Measurements from ENCODE around the gene TRIM10. TPM values are rescaled to one million over a fixed set of nuclear protein-coding genes. Genes with fewer than 3 reads are reported as not detected.

TRIM10 gene
- total and polyA plus RNA-seq, 4 donors, result 0.29 to 128 (median 0.73) TPM

- Histone ChIP-seq H3K27me3 (ENCODE audit: control insufficient read depth in 4 of 4, insufficient read depth in 4 of 4, low read length in 3 of 4) (peaks cover 0 to 9% (median 0%) of the 10 kb centered on the region in 4 donors), H3K4me1 (ENCODE audit: control insufficient read depth in 4 of 4, insufficient read depth in 4 of 4, low read length in 3 of 4) (peaks cover 0 to 2% (median 2%) of the 10 kb centered on the region in 4 donors), H3K9ac (ENCODE audit: low read depth in 1 of 2, low read length in 2 of 2) (no peak within 1 kb of the TSS), H3K4me3 (ENCODE audit: low read depth in 1 of 3, low read length in 3 of 3) (no peak within 1 kb of the TSS), H3K36me3 (ENCODE audit: control insufficient read depth in 4 of 4, insufficient read depth in 3 of 4, low read depth in 1 of 4, low read length in 3 of 4) (no peaks in the 10 kb centered on the region), H3K9me3 (ENCODE audit: control insufficient read depth in 4 of 4, low read length in 3 of 4) (no peaks in the 10 kb centered on the region), H3K27ac (ENCODE audit: low read depth in 1 of 2, low read length in 2 of 2) (no peak within 1 kb of the TSS)
- 61% methylated on average over 4 of the region's 4 CpGs for WGBS
- DNase-seq (ENCODE audit: low spot score), result no peak
- TF ChIP-seq YY1 (IDR thresholded peaks at IDR 0.05), result no peak
- no peak for TF ChIP-seq FOXA1 (IDR thresholded peaks at IDR 0.05)
- TF ChIP-seq RXRA (IDR thresholded peaks at IDR 0.05), result no peak
- no peak for TF ChIP-seq EGR1 (IDR thresholded peaks at IDR 0.05; ENCODE audit: low read depth in 2 of 2)
- TF ChIP-seq ATF3 (IDR thresholded peaks at IDR 0.05), result no peak
- no peak for TF ChIP-seq FOXA2 (IDR thresholded peaks at IDR 0.05)
- TF ChIP-seq CTCF (IDR thresholded peaks at IDR 0.05; ENCODE audit: low read depth, low read length, missing input control), result no peak
- TF ChIP-seq HNF4A (conservative IDR thresholded peaks at IDR 0.05), result no peak
- no peak for TF ChIP-seq JUND (IDR thresholded peaks at IDR 0.05)
- no peak for TF ChIP-seq RAD21 (IDR thresholded peaks at IDR 0.05)
Observed at GRCh38 chr6:30135757-30136156, 25.3 kb downstream of the TRIM10 start, which contains the start of gene TRIM40. Gene TRIM40 (plus strand): TSS chr6:30136140. CDS start chr6:30137037, 897 bp downstream.

GRCh38 chr6:30135147-30135546 is 25.9 kb downstream of the TRIM10 start:
- no peak overlapping the region for H3K27ac ChIP-seq (ENCODE audit: low read depth in 1 of 2, low read length in 2 of 2)
- H3K9me3 ChIP-seq (ENCODE audit: control insufficient read depth in 4 of 4, low read length in 3 of 4), result no peaks in the 10 kb centered on the region
- no peak for DNase-seq (ENCODE audit: low spot score)
- peaks cover 0 to 14% (median 0%) of the 10 kb centered on the region in 4 donors for H3K27me3 ChIP-seq (ENCODE audit: control insufficient read depth in 4 of 4, insufficient read depth in 4 of 4, low read length in 3 of 4)
- H3K36me3 ChIP-seq (ENCODE audit: control insufficient read depth in 4 of 4, insufficient read depth in 3 of 4, low read depth in 1 of 4, low read length in 3 of 4), result no peaks in the 10 kb centered on the region
- TF ChIP-seq EGR1 (IDR thresholded peaks at IDR 0.05; ENCODE audit: low read depth in 2 of 2), result no peak
- TF ChIP-seq CTCF (IDR thresholded peaks at IDR 0.05; ENCODE audit: low read depth, low read length, missing input control), result no peak
- no peak for TF ChIP-seq MAX (IDR thresholded peaks at IDR 0.05)
- TF ChIP-seq ATF3 (IDR thresholded peaks at IDR 0.05), result no peak
- TF ChIP-seq FOXA2 (IDR thresholded peaks at IDR 0.05), result no peak
- no peak for TF ChIP-seq NR2F2 (IDR thresholded peaks at IDR 0.05)
- no peak for TF ChIP-seq RAD21 (IDR thresholded peaks at IDR 0.05)
- no peak for TF ChIP-seq FOXA1 (IDR thresholded peaks at IDR 0.05)
- no peak for TF ChIP-seq JUND (IDR thresholded peaks at IDR 0.05)
- no peak for TF ChIP-seq GABPA (IDR thresholded peaks at IDR 0.05 in 1 of 2, conservative IDR thresholded peaks at IDR 0.05 in 1 of 2)
- TF ChIP-seq HNF4G (IDR thresholded peaks at IDR 0.05), result no peak
- no peak for TF ChIP-seq ZBTB33 (IDR thresholded peaks at IDR 0.05)
- no peak for TF ChIP-seq SP1 (IDR thresholded peaks at IDR 0.05)
- TF ChIP-seq TAF1 (conservative IDR thresholded peaks at IDR 0.05), result no peak
- no peak for TF ChIP-seq RXRA (IDR thresholded peaks at IDR 0.05)
- TF ChIP-seq REST (IDR thresholded peaks at IDR 0.05), result no peak
- TF ChIP-seq YY1 (IDR thresholded peaks at IDR 0.05), result no peak
- peaks cover 0 to 4% (median 2%) of the 10 kb centered on the region in 4 donors for H3K4me1 ChIP-seq (ENCODE audit: control insufficient read depth in 4 of 4, insufficient read depth in 4 of 4, low read length in 3 of 4)
- WGBS, result 76% methylated on average over 2 of the region's 2 CpGs
- no peak overlapping the region for H3K4me3 ChIP-seq (ENCODE audit: low read depth in 1 of 3, low read length in 3 of 3)
- no peak overlapping the region for H3K9ac ChIP-seq (ENCODE audit: low read depth in 1 of 2, low read length in 2 of 2)

All from liver (tissue), 9 donors.